Astrocyte (in vitro differentiated cells and primary cell): ENCODE data around the gene EFCAB9. TPM values are rescaled to one million over a fixed set of nuclear protein-coding genes. Genes with fewer than 3 reads are reported as not detected.

ENCODE experiments used
- DNase-seq: peaks from one replicate; pipeline ENCODE4 v3.0.0-alpha.2; 2010; ENCODE audit warnings: low read depth
- FAIRE-seq: peaks from 2 replicates; lab custom pipeline; 2011; peaks lifted over from hg19 to GRCh38; lab: Jason Lieb, UNC
- H2AFZ ChIP-seq: 2 replicates; pipeline ENCODE4 v1.6.0; 2012; ENCODE audit warnings: low read depth, low read length, inconsistent platforms
- H3K27ac ChIP-seq: 2 replicates; pipeline ENCODE4 v1.5.1; 2011; ENCODE audit warnings: low read depth, low read length, inconsistent platforms
- H3K27me3 ChIP-seq: 2 replicates; pipeline ENCODE4 v1.6.0; 2011; ENCODE audit warnings: low read length, inconsistent platforms; ENCODE audit not compliant: insufficient read depth
- H3K36me3 ChIP-seq: 2 replicates; pipeline ENCODE4 v1.5.1; 2011; ENCODE audit warnings: low read length, inconsistent platforms; ENCODE audit not compliant: insufficient read depth
- H3K4me1 ChIP-seq: 2 replicates; pipeline ENCODE4 v1.5.1; 2011; ENCODE audit warnings: low read length, inconsistent platforms; ENCODE audit not compliant: insufficient read depth
- H3K4me2 ChIP-seq: 2 replicates; pipeline ENCODE4 v1.6.0; 2012; ENCODE audit warnings: low read length, inconsistent platforms
- H3K4me3 ChIP-seq: 2 replicates; pipeline ENCODE4 v1.5.1; 2011; ENCODE audit warnings: low read depth, mild to moderate bottlenecking, low read length, inconsistent platforms; ENCODE audit not compliant: insufficient read depth
- H3K79me2 ChIP-seq: 2 replicates; pipeline ENCODE4 v1.6.0; 2012; ENCODE audit warnings: mild to moderate bottlenecking, low read length, inconsistent platforms; ENCODE audit not compliant: insufficient read depth
- H3K9ac ChIP-seq: 2 replicates; pipeline ENCODE4 v1.6.0; 2012; ENCODE audit warnings: mild to moderate bottlenecking, low read length, inconsistent platforms
- H3K9me3 ChIP-seq: 2 replicates; pipeline ENCODE4 v1.5.1; 2012; ENCODE audit warnings: low read depth, mild to moderate bottlenecking, low read length, inconsistent platforms; ENCODE audit not compliant: insufficient read depth
- H4K20me1 ChIP-seq: 2 replicates; pipeline ENCODE4 v1.6.0; 2012; ENCODE audit warnings: low read length, inconsistent platforms; ENCODE audit not compliant: insufficient read depth
- H3K27ac Mint-ChIP-seq: one replicate; pipeline ENCODE4 v1.8.0; 2021; ENCODE audit warnings: mild to moderate bottlenecking, mixed read lengths; ENCODE audit not compliant: unreplicated experiment
- H3K27me3 Mint-ChIP-seq: one replicate; pipeline ENCODE4 v1.8.0; 2021; ENCODE audit warnings: low read depth, mixed read lengths; ENCODE audit not compliant: unreplicated experiment
- H3K36me3 Mint-ChIP-seq: one replicate; pipeline ENCODE4 v1.8.0; 2021; ENCODE audit warnings: low read depth, mixed read lengths; ENCODE audit not compliant: unreplicated experiment
- H3K4me1 Mint-ChIP-seq: one replicate; pipeline ENCODE4 v1.8.0; 2021; ENCODE audit warnings: low read depth, mixed read lengths; ENCODE audit not compliant: unreplicated experiment
- H3K4me3 Mint-ChIP-seq: one replicate; pipeline ENCODE4 v1.8.0; 2021; ENCODE audit warnings: mild to moderate bottlenecking, moderate library complexity, mixed read lengths; ENCODE audit not compliant: unreplicated experiment
- H3K9me3 Mint-ChIP-seq: one replicate; pipeline ENCODE4 v1.8.0; 2021; ENCODE audit warnings: mild to moderate bottlenecking, mixed read lengths; ENCODE audit not compliant: unreplicated experiment
- CTCF ChIP-seq: IDR thresholded peaks from 2 replicates; pipeline ENCODE4 v1.5.1; 2011; ENCODE audit warnings: low read depth, mild to moderate bottlenecking, inconsistent platforms, low read length, moderate library complexity; ENCODE audit not compliant: insufficient read depth
- EZH2 ChIP-seq: IDR thresholded peaks from 2 replicates; pipeline ENCODE4 v1.6.1; 2012; ENCODE audit warnings: mild to moderate bottlenecking, low read length, inconsistent platforms; ENCODE audit not compliant: insufficient read depth
- total RNA-seq: library from RNA; stranded (reverse); gene quantifications from 2 replicates; pipeline ENCODE4 v1.2.1, GENCODE V29; 2021

Gene EFCAB9
- total RNA-seq, 1 donor from 2014 or later: not detected

DNA sequence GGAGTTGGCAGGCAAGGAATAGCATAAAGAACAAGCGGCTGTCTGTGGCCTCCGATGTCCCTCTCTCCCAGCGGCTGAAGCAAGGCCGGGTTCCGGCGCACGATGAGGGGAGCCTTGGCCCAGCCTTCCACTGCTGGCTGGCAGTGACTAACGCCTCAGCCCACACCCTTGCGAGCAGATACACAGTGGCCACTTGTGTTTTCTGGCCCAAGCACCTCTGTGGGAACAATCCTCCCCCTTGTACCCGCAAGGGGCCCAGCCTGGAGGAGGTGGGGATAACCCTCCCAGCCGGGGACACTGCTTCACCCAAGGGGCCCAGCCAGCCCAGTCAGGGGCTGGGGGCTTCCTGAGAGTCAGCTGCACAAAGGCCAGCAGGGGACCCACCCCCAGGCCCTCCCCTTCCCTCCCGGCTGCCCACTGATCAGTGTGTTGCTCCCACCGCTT lies 29.2 kb upstream of the EFCAB9 start:
- Histone ChIP-seq H3K27me3 (no peaks in the 10 kb centered on the region), H3K9me3 (no peaks in the 10 kb centered on the region), H2AFZ (no peak overlapping the region), H3K4me2 (peak overlapping the region; percentile 45), H3K27ac (no peak overlapping the region), H3K79me2 (peaks cover 79% of the 10 kb centered on the region), H3K4me3 (no peak overlapping the region), H4K20me1 (peaks cover 87% of the 10 kb centered on the region), H3K4me1 (peaks cover 9% of the 10 kb centered on the region), H3K36me3 (no peaks in the 10 kb centered on the region), H3K9ac (no peak overlapping the region)
- Mint-ChIP-seq H3K27me3 (no peaks in the 10 kb centered on the region), H3K4me3 (no peak overlapping the region), H3K36me3 (peaks cover 6% of the 10 kb centered on the region), H3K9me3 (no peaks in the 10 kb centered on the region), H3K27ac (peak overlapping the region; percentile 41), H3K4me1 (peaks cover 23% of the 10 kb centered on the region)
- TF ChIP-seq EZH2 (no peak), CTCF (no peak)
- FAIRE-seq (no peak), DNase-seq (peak; percentile 61)

DNA sequence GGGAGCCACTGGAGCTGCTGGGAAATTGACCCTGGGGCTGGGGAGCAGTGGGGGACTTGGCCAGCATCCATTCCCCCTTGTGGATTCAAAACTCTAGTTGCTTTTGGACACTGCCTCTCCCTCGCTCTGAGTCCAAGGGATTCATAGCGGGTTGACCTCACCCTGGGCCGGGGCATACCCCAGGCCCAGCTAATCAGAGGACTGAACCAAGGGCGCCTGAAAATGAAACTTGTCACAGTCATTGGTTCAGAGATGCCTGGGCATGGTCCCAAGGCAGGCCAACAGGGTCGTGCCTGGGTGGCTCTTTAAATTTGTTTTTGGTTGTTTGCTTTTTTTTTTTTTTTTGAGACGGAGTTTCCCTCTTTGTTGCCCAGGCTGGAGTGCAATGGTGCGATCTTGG lies 28.5 kb upstream of the EFCAB9 start:
- peaks cover 23% of the 10 kb centered on the region for H3K4me1 Mint-ChIP-seq
- H3K4me1 ChIP-seq: peaks cover 9% of the 10 kb centered on the region
- H3K36me3 Mint-ChIP-seq: peaks cover 10% of the 10 kb centered on the region
- no peak overlapping the region for H3K4me2 ChIP-seq
- TF ChIP-seq EZH2 (no peak), CTCF (no peak)
- H3K27ac ChIP-seq: no peak overlapping the region
- no peak overlapping the region for H3K27ac Mint-ChIP-seq
- H2AFZ ChIP-seq: no peak overlapping the region
- H3K4me3 ChIP-seq: no peak overlapping the region
- no peak overlapping the region for H3K9ac ChIP-seq
- no peak overlapping the region for H3K4me3 Mint-ChIP-seq
- no peaks in the 10 kb centered on the region for H3K27me3 ChIP-seq
- no peaks in the 10 kb centered on the region for H3K36me3 ChIP-seq
- FAIRE-seq (no peak), DNase-seq (no peak)
- H3K9me3 ChIP-seq: no peaks in the 10 kb centered on the region
- no peaks in the 10 kb centered on the region for H3K9me3 Mint-ChIP-seq
- H3K27me3 Mint-ChIP-seq: no peaks in the 10 kb centered on the region
- peaks cover 83% of the 10 kb centered on the region for H3K79me2 ChIP-seq
- peaks cover 89% of the 10 kb centered on the region for H4K20me1 ChIP-seq

GRCh38 chr5:172166030-172166826 lies 27.7 kb upstream of the EFCAB9 start:
- H3K36me3 ChIP-seq: no peaks in the 10 kb centered on the region
- H3K9me3 Mint-ChIP-seq: no peaks in the 10 kb centered on the region
- H3K79me2 ChIP-seq: peaks cover 84% of the 10 kb centered on the region
- peaks cover 23% of the 10 kb centered on the region for H3K4me1 Mint-ChIP-seq
- no peak overlapping the region for H3K9ac ChIP-seq
- peaks cover 91% of the 10 kb centered on the region for H4K20me1 ChIP-seq
- H3K4me3 ChIP-seq: no peak overlapping the region
- H3K4me1 ChIP-seq: peaks cover 9% of the 10 kb centered on the region
- no peak overlapping the region for H3K27ac ChIP-seq
- H3K9me3 ChIP-seq: no peaks in the 10 kb centered on the region
- no peak for FAIRE-seq
- no peak overlapping the region for H3K4me2 ChIP-seq
- no peaks in the 10 kb centered on the region for H3K27me3 Mint-ChIP-seq
- TF ChIP-seq EZH2 (no peak), CTCF (no peak)
- H3K4me3 Mint-ChIP-seq: no peak overlapping the region
- no peak for DNase-seq
- H3K27ac Mint-ChIP-seq: no peak overlapping the region
- H3K27me3 ChIP-seq: no peaks in the 10 kb centered on the region
- peaks cover 7% of the 10 kb centered on the region for H3K36me3 Mint-ChIP-seq
- H2AFZ ChIP-seq: no peak overlapping the region
